HG03354 (cell line): ENCODE measurements around the gene SCAI.
"Not testable (repeated sequence)": the region's sequence is repeated elsewhere in the genome, so short reads cannot be mapped to it uniquely, and the experiment has no call there.

Experiments
- ATAC-seq: cut with Tn5 transposase; IDR thresholded peaks from one replicate; pipeline ENCODE4 v1.9.1; 2021; ENCODE audit warnings: mild to moderate bottlenecking; ENCODE audit not compliant: unreplicated experiment, poor library complexity, severe bottlenecking

SCAI gene

DNA sequence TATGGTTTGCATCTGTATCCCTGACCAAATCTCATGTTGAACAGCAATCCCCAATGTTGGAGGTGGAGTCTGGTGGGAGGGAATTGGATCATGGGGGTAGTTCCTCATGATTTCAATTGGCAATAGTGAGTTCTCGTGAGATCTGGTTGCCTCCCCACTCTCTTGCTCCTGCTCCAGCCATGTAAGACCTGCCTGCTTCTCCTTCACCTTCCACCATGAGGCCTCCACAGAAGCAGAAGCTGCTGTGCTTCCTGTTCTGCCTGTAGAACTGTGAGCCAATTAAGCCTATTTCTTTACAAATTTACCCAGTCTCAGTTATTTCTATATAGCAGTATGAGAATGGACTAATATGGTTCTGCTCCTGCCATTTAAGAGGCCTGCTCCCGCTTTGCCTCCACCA is 32.9 kb downstream of the SCAI start:
- ATAC-seq = no peak

DNA sequence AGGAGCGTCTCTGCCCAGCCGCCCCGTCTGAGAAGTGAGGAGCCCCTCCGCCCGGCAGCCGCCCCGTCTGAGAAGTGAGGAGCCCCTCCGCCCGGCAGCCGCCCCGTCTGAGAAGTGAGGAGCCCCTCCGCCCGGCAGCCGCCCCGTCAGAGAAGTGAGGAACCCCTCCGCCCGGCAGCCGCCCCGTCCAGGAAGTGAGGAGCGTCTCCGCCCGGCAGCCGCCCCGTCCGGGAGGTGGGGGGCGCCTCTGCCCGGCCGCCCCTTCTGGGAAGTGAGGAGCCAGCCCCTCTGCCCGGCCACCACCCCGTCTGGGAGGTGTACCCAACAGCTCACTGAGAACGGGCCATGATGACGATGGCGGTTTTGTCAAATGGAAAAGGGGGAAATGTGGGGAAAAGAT is 34.8 kb downstream of the SCAI start:
- not testable (repeated sequence) for ATAC-seq

DNA sequence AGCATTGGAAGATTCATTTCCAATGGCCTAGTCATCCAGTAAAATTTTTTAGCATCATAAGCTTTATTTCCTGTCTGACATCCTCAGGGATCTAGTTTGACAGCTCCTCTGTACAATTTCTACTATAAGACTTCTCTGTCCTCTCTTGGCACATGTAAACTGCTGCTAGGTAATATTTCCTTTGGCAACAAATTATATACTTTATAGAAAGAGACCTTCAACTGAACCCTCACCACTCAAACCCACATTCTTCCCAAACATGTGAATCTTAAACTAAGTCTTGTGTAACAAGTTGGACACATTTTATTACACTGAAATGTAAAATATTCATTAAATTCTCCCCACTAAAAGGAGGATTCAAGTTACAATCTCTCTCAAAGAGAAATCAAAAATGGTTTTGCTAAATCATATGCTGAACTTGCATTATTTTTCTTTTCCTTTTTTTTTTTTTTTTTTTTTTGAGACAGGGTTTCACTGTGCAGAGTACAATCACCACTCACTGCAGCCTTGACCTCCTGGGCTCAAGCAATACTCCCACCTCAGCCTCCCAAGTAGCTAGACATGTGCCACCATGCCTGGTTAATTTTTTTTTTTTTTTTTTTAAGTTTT is 36.9 kb downstream of the SCAI start:
- no peak for ATAC-seq

DNA sequence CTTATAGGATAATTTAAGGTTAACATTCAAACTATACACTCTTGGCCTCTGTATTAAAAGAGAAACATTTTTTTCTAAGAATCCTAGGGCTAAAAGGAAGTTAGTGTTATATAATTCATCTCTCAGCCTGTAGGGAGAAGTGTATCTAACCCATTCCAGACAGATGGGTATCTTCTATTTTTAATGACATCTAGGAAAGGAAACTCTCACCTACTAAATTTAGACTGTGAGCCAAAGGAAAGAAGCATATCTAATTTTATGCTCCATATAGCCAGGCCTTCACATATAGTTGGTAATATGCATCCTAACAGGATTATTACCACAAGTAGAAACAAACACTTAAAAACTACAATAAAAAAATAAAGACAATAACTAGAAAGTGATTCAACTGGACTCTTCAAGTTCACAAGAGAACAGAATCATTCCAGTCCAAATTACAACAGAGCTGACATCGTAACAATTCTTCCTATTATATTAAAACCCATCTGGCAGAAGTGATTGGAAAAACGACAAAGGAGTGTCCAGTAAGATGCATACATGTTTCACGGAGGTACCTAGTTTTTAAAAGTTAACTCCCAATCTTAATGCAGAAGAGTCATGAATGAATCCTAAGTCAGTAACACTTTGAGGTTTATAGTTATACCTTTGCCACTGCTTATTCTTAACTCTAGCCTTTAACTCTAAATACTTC is 39.4 kb downstream of the SCAI start:
- no peak for ATAC-seq

DNA sequence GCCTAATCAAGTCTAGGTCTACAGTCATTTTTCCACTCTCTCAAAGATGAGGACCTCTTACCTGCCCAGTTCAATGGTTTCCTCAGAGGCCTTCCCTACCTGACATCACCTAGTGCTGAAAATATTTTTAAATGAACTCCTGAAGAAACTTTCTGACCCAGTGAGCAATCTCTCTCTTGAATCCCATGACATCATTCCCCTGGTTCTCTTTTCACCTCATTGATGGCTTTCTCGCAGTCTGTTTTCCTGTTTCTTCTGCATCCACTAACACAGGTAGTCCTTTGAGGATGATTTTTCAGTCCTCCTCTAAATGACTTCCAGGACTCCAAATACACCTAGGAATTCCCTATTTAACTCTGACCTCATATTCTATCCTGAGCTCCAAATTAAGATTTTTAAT is 40.3 kb downstream of the SCAI start:
- ATAC-seq = no peak

DNA sequence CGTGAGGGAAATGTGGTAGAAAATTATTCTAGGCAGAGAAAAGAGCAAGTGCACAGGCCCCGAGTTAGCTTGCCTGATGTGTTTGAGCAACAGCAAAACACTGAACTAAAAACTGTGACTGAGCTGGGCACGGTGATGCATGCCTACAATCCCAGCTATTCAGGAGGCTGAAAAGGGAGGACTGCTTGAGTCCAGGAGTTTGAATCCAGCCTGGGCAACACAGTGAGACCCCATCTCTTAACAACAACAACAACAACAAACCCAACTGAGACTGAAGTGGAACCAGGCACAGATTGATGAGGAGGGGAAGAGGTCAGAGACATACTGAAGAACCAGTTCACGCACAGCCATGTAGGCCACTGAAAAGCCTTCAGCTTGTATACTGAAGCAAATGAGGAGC is 42.5 kb downstream of the SCAI start:
- no peak for ATAC-seq

DNA sequence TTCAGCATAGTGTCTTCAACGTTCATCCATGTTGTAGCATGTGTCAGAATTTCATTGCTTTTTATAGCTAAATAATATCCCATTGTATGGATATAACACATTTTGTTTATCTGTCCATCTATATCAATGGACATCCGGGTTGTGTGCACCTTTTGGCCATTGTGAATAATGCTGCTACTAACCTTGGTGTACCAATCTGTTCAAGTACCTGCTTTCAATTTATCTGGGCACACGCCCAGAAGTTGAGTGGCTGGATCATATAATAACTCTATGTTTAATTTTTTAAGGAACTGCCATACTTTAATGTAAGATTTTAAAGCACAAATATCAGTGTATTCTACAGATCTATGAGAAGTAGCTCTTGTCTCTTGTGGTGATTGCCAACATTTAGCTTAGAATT is 43.5 kb downstream of the SCAI start:
- no peak for ATAC-seq

DNA sequence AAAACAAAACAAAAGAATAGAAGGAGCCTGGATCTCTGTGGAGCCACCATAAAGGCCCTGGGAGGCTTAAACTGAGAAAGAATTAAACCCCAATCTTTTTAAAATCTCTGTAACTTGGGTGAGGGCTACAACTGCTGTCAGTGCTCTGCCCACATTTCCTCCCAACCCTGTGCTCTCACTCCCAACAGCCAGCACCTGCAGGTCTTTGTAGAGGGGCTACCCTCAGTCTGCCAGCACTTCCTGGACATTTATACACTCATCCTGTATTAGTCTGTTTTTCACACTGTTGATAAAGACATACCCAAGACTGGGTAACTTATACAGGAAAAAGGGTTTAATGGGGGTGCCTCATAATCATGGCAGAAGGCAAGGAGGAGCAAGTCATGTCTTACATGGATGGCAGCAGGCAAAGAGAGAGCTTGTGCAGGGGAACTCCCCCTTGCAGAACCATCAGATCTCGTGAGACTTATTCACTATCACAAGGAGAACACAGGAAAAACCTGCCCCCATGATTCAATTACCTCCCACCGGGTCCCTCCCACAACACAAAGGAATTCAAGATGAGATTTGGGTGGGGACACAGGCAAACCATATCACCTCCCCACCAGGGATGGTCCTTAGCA is 47.4 kb downstream of the SCAI start:
- ATAC-seq = no peak

DNA sequence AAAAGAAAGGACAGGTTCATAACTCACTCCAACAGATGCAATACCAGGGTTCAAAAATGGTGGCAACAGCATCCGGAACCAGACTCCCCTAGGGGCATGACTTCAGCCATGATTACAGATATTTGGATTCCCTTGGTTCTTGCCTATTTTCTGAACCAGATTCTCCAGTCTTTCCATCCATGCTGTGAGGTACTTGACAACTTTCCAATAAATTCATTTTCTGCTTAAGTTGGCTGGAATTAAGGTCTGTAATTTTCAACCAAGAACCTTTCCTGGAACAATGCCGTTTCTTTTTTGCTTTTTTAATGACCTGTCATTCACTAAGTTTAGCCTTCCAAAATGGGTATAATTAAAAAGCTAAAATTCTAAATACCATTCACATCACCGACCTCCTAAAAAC is 52.2 kb downstream of the SCAI start:
- ATAC-seq = no peak

DNA sequence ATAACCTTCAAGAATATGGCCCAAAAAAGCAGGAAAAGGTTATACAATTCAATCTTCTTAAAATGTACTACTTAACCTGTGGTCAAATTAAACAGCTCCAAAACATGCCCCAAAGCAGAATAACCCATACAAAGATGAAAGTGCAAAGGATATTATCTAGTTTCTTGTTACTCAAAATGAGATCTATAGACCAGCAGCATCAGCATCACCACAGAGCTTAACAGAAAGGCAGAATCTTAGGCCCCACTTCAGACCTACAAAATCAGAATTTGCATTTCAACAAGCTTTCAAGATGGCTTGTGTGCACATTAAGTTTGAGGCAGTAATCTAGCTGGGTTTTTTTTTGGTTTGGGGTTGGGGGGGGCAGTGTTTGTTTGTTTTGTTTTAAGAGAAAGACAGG is 54.0 kb downstream of the SCAI start:
- ATAC-seq = no peak

DNA sequence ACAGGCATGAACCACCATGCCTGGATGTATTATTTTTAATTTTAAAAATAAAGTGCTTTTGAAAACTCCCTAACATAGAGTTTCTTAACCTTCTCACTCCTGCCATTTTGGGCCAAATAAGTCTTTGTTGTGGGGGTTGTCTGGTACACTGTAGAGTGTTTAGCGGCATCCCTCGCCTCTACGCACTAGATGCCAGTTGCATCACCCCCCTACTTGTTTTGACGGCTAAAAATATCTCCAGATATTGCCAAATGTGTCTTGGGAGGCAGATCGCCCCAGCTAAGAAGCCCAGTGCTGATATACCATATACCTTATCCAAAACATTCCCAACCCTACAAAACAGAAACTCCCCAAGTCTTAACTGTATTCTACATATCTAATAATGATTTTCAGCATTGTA is 54.6 kb downstream of the SCAI start:
- no peak for ATAC-seq

DNA sequence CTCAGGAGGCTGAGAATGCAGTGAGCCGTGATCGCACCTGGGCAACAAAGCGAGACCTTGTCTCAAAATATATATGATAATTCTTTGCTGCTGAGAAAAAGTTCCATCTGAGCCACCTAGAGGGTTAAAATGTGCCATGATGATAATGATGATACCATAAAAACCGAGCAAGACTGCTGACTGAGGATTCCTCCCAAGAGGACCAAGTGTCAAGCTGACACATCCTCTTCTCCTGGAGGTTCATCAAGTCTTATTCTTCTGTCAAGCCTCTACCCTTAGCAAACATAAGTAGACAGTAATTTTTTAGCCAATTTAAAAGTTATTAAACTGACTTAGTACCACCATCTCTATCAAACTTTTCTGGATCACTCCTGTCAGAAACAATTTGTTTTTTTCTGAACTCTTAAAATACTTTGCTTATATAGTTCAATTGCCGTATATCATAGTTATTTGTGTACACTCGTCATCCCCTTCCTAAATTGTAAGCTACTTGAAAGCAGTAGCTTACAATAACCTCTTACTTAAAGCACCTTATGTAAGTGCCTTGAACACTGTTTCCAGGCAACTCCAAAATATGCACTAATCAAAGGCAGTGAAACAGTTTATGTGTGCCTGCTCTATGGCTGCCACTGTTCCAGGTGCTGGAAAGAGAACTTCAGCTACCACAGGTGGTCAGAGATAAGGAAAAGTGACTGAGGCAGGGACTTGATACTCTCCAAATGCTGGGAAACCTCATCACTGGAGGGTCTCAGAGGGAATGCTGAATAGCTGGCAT is 57.4 kb downstream of the SCAI start:
- ATAC-seq = no peak

DNA sequence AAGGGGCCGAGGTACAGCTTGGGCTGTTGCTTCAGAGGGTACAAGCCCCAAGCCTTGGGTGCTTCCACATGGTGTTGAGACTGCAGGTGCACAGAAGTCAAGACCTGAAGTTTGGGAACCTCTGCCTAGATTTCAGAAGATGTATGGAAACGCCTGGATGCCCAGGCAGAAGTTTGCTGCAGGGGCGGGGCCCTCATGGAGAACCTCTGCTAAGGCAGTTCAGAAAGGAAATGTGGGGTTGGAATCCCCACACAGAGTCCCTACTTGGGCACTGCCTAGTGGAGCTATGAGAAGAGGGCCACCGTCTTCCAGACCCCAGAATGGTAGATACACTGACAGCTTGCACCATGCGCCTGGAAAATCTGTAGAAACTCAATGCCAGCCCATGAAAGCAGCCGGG is 61.1 kb downstream of the SCAI start:
- ATAC-seq = not testable (repeated sequence)

DNA sequence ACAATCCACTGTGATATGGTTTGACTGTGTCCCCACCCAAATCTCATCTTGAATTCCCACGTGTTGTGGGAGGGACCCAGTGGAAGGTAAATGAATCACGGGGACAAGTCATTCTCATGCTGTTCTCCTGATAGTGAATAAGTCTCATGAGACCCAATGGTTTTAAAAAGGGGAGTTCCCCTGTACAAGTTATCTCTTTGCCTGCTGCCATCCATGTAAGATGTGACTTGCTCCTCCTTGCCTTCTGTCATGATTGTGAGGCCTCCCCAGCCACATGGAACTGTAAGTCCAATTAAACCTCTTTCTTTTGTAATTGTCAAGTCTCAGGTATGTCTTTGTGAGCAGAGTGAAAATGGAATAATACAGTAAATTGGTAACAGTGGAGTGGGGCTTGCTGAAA is 62.5 kb downstream of the SCAI start:
- ATAC-seq = not testable (repeated sequence)

DNA sequence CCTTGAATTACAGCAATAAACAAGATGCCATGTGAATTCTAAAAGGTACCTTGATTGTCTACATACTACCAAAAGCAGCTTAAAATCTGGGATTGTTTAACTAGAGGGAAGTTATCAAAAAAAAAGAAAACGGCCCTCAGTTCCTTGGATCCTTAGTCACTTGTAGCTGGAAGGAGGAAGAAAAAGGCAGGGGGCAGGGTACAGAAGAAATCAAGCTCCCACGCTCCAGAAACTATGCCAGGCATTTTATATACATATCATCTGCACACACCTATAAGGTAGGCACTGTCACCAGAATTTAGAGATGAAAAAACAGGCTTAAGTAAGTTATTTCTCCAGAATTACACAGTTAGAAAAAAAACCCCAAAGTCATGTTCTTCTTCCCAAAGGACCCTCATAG is 63.4 kb downstream of the SCAI start:
- no peak for ATAC-seq

DNA sequence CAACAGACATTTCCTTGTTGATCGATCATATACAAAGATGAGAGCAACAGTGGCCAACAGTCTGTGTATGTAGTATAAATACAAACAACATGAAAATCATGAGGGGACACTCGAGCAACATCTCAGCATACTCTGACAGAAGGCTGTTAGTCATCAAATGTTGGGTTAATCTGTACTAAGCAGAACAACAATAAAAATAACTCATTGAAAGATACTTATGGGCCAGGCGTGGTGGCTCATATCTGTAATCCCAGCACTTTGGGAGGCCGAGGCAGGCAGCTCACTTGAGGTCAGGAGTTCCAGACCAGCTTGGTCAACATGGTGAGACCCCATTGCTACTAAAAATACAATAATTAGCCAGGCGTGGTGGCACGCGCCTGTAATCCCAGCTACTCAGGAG is 67.3 kb downstream of the SCAI start:
- no peak for ATAC-seq

DNA sequence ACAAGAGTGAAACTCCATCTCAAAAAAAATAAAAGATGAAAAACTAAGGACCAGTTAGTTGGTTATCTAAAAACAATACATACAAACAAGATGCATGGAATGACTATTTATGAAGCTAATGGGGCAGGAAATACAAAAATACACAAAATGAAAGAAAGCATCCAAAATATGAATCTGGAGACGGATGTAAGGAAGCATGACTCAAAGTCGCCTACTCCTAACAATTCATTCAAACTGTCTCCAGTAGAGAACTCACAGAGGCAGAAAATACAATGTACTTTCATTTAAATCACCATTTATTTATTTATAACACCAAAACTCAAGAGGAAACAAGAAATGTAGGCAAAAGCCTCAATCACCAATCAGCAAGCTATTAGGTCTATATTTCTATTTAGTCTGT is 68.4 kb downstream of the SCAI start:
- ATAC-seq = no peak

DNA sequence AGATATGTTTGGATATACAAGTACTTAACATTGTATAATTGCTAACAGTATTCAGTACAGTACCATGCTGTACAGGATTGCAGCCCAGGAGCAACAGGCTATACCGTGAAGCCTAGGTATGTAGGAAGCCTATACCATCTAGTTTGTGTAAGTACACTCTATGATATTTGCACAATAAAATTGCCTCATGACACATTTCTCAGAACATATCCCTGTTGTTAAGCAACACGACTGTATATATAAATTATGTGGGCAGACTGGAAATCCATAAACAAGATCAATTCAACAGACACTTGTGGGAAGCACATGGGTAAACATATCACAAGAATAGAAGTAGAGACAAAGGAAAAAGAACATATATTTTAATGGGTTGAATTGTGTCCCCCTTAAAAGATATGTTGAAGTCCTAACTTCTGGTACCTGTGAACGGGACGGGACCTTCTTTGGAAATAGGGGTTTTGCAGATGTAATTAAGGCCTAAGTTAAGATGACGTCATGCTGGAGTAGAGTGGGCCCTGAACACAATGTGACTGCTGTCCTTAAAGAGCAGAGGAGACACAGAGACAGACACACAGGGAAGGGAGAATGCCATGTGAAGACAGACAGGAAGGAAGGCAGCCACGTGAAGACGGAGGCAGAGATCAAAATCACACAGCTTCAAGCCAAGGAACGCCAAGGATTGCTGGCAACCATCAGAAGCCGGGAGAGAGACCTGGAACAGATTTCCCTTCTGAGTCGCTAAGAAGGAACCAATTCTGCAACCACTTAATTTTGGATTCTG is 76.3 kb downstream of the SCAI start:
- no peak for ATAC-seq

DNA sequence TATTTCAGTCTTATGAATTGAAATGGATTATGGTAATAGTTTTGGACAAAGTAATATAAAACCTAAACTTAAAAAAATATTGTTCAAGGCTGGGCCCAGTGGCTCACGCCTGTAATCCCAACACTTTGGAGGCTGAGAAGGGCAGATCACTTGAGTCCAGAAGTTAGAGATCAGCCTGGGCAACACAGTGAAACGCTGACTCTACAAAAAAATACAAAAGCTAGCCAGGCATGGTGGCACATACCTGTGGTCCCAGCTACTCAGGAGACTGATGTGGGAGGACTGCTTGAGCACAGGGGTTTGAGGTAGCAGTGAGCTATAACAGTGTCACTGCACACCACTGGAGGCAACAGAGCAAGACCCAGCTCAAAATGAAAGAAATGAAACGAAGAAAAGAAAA is 81.9 kb downstream of the SCAI start:
- no peak for ATAC-seq
